Lung (tissue), 12 donors: ENCODE data around the gene PPIG. TPM values are rescaled to one million over a fixed set of nuclear protein-coding genes. Genes with fewer than 3 reads are reported as not detected.
"Not testable (repeated sequence)": the region's sequence is repeated elsewhere in the genome, so short reads cannot be mapped to it uniquely, and the experiment has no call there.

Experiments used
- ATAC-seq: fragments of 200-7000 bp; cut with Tn5 transposase; one replicate; pipeline ENCODE4 v1.9.1; 2020; ENCODE audit warnings: moderate number of reproducible peaks; ENCODE audit not compliant: insufficient read depth, low FRiP score
- DNase-seq, 3 donors: peaks; one replicate each; pipeline ENCODE4 v3.0.0-alpha.2; 2013 to 2017
- H3K27ac ChIP-seq, 2 donors: one replicate each; pipeline ENCODE4 v1.5.1; 2013; ENCODE audit warnings: mild to moderate bottlenecking in 2 of 2, moderate library complexity in 2 of 2, control low read depth in 1 of 2, inconsistent platforms in 1 of 2, low read depth in 1 of 2, low read length in 1 of 2
- H3K27me3 ChIP-seq, 3 donors: one replicate each; pipeline ENCODE4 v1.5.1; 2013; ENCODE audit warnings: low read length in 2 of 3; ENCODE audit not compliant: control insufficient read depth in 3 of 3, insufficient read depth in 3 of 3
- H3K36me3 ChIP-seq, 4 donors: one replicate each; pipeline ENCODE4 v1.5.1; 2013; ENCODE audit warnings: low read length in 4 of 4, mild to moderate bottlenecking in 1 of 4, moderate library complexity in 1 of 4; ENCODE audit not compliant: control insufficient read depth in 4 of 4, insufficient read depth in 4 of 4
- H3K4me1 ChIP-seq, 5 donors: one replicate each; pipeline ENCODE4 v1.5.1; 2013; ENCODE audit warnings: low read length in 5 of 5, mild to moderate bottlenecking in 2 of 5, moderate library complexity in 1 of 5; ENCODE audit not compliant: control insufficient read depth in 5 of 5, insufficient read depth in 5 of 5
- H3K4me3 ChIP-seq: one replicate; pipeline ENCODE4 v1.5.1; 2013; ENCODE audit warnings: mild to moderate bottlenecking, control low read depth, moderate library complexity
- H3K9ac ChIP-seq, 2 donors: one replicate each; pipeline ENCODE4 v1.5.1; 2013; ENCODE audit warnings: low read length in 2 of 2, control low read depth in 1 of 2; ENCODE audit not compliant: insufficient read depth in 1 of 2
- H3K9me3 ChIP-seq, 4 donors: one replicate each; pipeline ENCODE4 v1.5.1; 2013; ENCODE audit warnings: low read length in 3 of 4, mild to moderate bottlenecking in 1 of 4, moderate library complexity in 1 of 4; ENCODE audit not compliant: control insufficient read depth in 4 of 4, insufficient read depth in 3 of 4
- CTCF ChIP-seq: IDR thresholded peaks from 2 replicates; pipeline ENCODE4 v1.5.1; 2012; ENCODE audit warnings: mild to moderate bottlenecking; ENCODE audit errors: control extremely low read depth, extremely low read depth
- WGBS, 2 donors: extraction: QIAGEN DNeasy Blood & Tissue Kit; methylation state at CpG; one replicate each; pipeline ENCODE4 v1.1.7; 2013; 5-methylcytosine and 5-hydroxymethylcytosine counted together
- polyA plus RNA-seq, 2 donors: library from polyadenylated mRNA; stranded (reverse); fragments of 200-250 nt; gene quantifications; one replicate each; pipeline ENCODE4 v1.2.1, GENCODE V29; 2013
- total RNA-seq, 2 donors: library from RNA; depleted of rRNA in 1 of 2; stranded (reverse); fragments of >200 nt in 1 of 2; gene quantifications; one replicate each; pipeline ENCODE4 v1.2.1, GENCODE V29; 2014 to 2021
- donor health status: control.
- donor health status: control.
- donor health status: Bipolar disorder and iron deficiency.
- donor health status: healthy.
- donor health status: DM: yes; HTN: yes; CAD: no.

Gene PPIG
- total and polyA plus RNA-seq, 4 donors, result 26.2 to 56.1 (median 48.2) TPM

GRCh38 chr2:169676850-169677249 lies 92.7 kb downstream of the PPIG start:
- no peaks in the 10 kb centered on the region for H3K36me3 ChIP-seq
- no peak for TF ChIP-seq CTCF
- no peak for DNase-seq
- H3K4me1 ChIP-seq, result no peaks in the 10 kb centered on the region
- H3K9ac ChIP-seq, result no peak overlapping the region
- no peak for ATAC-seq
- no peaks in the 10 kb centered on the region for H3K27me3 ChIP-seq
- WGBS, 2 donors, result 90 to 95% methylated on average over 6 of the region's 6 CpGs
- no peaks in the 10 kb centered on the region for H3K9me3 ChIP-seq
- H3K27ac ChIP-seq, result no peak overlapping the region
- no peak overlapping the region for H3K4me3 ChIP-seq

GRCh38 chr2:169683054-169683424 lies 98.9 kb downstream of the PPIG start:
- Histone ChIP-seq H3K4me1 (no peaks in the 10 kb centered on the region), H3K9ac (no peak overlapping the region), H3K4me3 (no peak overlapping the region), H3K27ac (no peak overlapping the region), H3K9me3 (no peaks in the 10 kb centered on the region), H3K36me3 (no peaks in the 10 kb centered on the region), H3K27me3 (no peaks in the 10 kb centered on the region)
- DNase-seq, result no peak
- no peak for TF ChIP-seq CTCF
- no peak for ATAC-seq
- 51 to 85% methylated on average over 3 of the region's 3 CpGs for WGBS, 2 donors

- H3K9me3 ChIP-seq, result no peaks in the 10 kb centered on the region
- no peaks in the 10 kb centered on the region for H3K36me3 ChIP-seq
- no peak overlapping the region for H3K27ac ChIP-seq
- no peak overlapping the region for H3K9ac ChIP-seq
- DNase-seq (peak in 1 of 3 donors; percentile 11), ATAC-seq (no peak)
- 57 to 77% methylated on average over 3 of the region's 3 CpGs for WGBS, 2 donors
- H3K4me3 ChIP-seq, result no peak overlapping the region
- TF ChIP-seq CTCF, result no peak
- no peaks in the 10 kb centered on the region for H3K27me3 ChIP-seq
- H3K4me1 ChIP-seq, result no peaks in the 10 kb centered on the region
Observed at GRCh38 chr2:169683425-169684134, 99.4 kb downstream of the PPIG start.

- 62 to 99% methylated on average over 3 of the region's 3 CpGs for WGBS, 2 donors
- DNase-seq (no peak), ATAC-seq (no peak)
- no peaks in the 10 kb centered on the region for H3K27me3 ChIP-seq
- H3K27ac ChIP-seq, result no peak overlapping the region
- no peak overlapping the region for H3K9ac ChIP-seq
- no peaks in the 10 kb centered on the region for H3K9me3 ChIP-seq
- TF ChIP-seq CTCF, result no peak
- H3K36me3 ChIP-seq, result no peaks in the 10 kb centered on the region
- H3K4me1 ChIP-seq, result no peaks in the 10 kb centered on the region
- H3K4me3 ChIP-seq, result no peak overlapping the region
Observed at GRCh38 chr2:169684135-169684565, 100.0 kb downstream of the PPIG start.

GRCh38 chr2:169684712-169685111 lies 100.6 kb downstream of the PPIG start:
- WGBS, 2 donors, result 92 to 96% methylated on average over 2 of the region's 2 CpGs

More at GRCh38 chr2:169684712-169685111, 100.6 kb downstream of the PPIG start:
- not testable (repeated sequence) for H3K9ac ChIP-seq, H3K27ac ChIP-seq, H3K4me1 ChIP-seq, H3K4me3 ChIP-seq, H3K9me3 ChIP-seq, ATAC-seq, H3K27me3 ChIP-seq, H3K36me3 ChIP-seq, DNase-seq
